Measurements from ENCODE around the gene CHRNE.

CHRNE gene

GRCh38 chr17:4903051-4903818, at the start of gene CHRNE:
TSS of gene CHRNE (minus strand) at chr17:4903098. CDS start at chr17:4903063, 35 bp downstream.
- TF ChIP-seq TAF1 (IDR thresholded peaks at IDR 0.05; ENCODE audit: low read depth) (no peak), TEAD4 (IDR thresholded peaks at IDR 0.05) (0 out of 2 replicates have a peak, but pooled peaks have one; percentile 22), FOXM1 (IDR thresholded peaks at IDR 0.05; ENCODE audit: borderline replicate concordance, low read depth) (no peak), EP300 (IDR thresholded peaks at IDR 0.05; ENCODE audit: borderline replicate concordance) (no peak), MAX (IDR thresholded peaks at IDR 0.05) (0 out of 2 replicates have a peak, but pooled peaks have one; percentile 24), EGR1 (IDR thresholded peaks at IDR 0.05) (no peak), REST (IDR thresholded peaks at IDR 0.05; ENCODE audit: low read depth) (no peak), NFIC (IDR thresholded peaks at IDR 0.05) (no peak; the same call in 1 of the 2 replicates), YY1 (IDR thresholded peaks at IDR 0.05; ENCODE audit: low read depth) (no peak), CEBPB (IDR thresholded peaks at IDR 0.05) (no peak), ZBTB7A (IDR thresholded peaks at IDR 0.05; ENCODE audit: low read depth) (peak; percentile 79), TCF12 (IDR thresholded peaks at IDR 0.05; ENCODE audit: low read depth) (0 out of 2 replicates have a peak, but pooled peaks have one; percentile 25), RAD21 (IDR thresholded peaks at IDR 0.05; ENCODE audit: low read depth) (peak; percentile 68)
- TF ChIP-seq, protein P1, sequence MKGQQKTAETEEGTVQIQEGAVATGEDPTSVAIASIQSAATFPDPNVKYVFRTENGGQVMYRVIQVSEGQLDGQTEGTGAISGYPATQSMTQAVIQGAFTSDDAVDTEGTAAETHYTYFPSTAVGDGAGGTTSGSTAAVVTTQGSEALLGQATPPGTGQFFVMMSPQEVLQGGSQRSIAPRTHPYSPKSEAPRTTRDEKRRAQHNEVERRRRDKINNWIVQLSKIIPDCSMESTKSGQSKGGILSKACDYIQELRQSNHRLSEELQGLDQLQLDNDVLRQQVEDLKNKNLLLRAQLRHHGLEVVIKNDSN (IDR thresholded peaks at IDR 0.05) = peak; percentile 18; the same call in 1 of the 2 replicates

DNA sequence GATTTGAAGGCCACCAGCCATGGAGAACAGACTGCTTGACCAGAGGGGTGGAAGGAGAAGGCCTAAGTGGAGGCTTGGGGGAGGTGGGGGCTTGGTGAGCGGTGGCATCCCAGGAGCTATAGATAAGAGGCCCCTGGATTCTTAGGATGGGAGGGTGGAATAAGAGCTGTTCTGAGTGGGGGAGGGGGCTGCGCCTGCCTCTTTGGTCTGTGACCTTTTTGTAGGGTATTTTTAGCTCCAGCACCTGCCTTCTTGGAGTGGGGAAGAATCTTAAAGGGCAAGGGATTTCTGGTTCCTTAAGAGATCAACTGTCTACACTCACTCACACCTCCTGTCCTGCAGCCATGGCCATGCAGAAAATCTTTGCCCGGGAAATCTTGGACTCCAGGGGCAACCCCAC, 48.6 kb upstream of the CHRNE start:
- TF ChIP-seq TCF12 (IDR thresholded peaks at IDR 0.05; ENCODE audit: low read depth) (no peak), YY1 (IDR thresholded peaks at IDR 0.05; ENCODE audit: low read depth) (no peak), ZBTB7A (IDR thresholded peaks at IDR 0.05; ENCODE audit: low read depth) (no peak), RAD21 (IDR thresholded peaks at IDR 0.05; ENCODE audit: low read depth) (no peak), TAF1 (IDR thresholded peaks at IDR 0.05; ENCODE audit: low read depth) (no peak), NFIC (IDR thresholded peaks at IDR 0.05) (no peak), REST (IDR thresholded peaks at IDR 0.05; ENCODE audit: low read depth) (no peak), TEAD4 (IDR thresholded peaks at IDR 0.05) (no peak), CREB1 (IDR thresholded peaks at IDR 0.05; ENCODE audit: low read depth) (no peak), CEBPB (IDR thresholded peaks at IDR 0.05) (no peak), EGR1 (IDR thresholded peaks at IDR 0.05) (no peak), MAX (IDR thresholded peaks at IDR 0.05) (no peak), FOXM1 (IDR thresholded peaks at IDR 0.05; ENCODE audit: borderline replicate concordance, low read depth) (no peak)
- TF ChIP-seq, protein P1 (IDR thresholded peaks at IDR 0.05) = no peak

DNA sequence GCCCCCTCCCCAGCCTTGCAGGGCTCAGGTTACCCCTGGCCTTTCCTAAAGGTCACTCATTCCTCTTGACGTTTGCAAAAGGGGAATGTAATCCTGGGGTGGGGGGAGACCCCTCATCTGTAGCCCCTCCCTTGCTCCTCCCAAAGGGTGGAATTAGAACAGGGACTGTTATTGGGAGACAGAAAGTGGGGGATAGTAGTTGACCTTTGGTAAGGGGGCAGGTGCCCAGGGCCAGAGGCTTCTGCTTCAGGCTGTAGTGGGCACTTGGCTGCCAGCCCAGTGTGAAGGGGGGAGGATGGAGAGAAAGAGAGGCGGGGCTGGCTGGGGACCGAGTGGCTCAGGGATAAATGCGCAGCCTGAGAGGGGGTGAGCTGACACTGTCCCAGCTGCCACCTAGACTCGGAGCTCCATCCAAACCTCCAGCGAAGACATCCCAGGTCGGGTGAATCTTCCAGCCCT, 47.9 kb upstream of the CHRNE start, which contains the start of gene ENO3:
Gene ENO3 (plus strand): TSS at position 374 of the 459 bp plus-strand sequence. CDS start 711 bp downstream, outside the sequence.
- TF ChIP-seq RAD21 (IDR thresholded peaks at IDR 0.05; ENCODE audit: low read depth) (no peak), ZBTB7A (IDR thresholded peaks at IDR 0.05; ENCODE audit: low read depth) (peak; percentile 3; the same call in 1 of the 2 replicates), NFIC (IDR thresholded peaks at IDR 0.05) (peak; percentile 17; the same call in 1 of the 2 replicates), MAX (IDR thresholded peaks at IDR 0.05) (no peak)

GRCh38 chr17:4950075-4950745, 47.3 kb upstream of the CHRNE start:
- TF ChIP-seq NFIC (IDR thresholded peaks at IDR 0.05) (no peak; the same call in 1 of the 2 replicates), ZBTB7A (IDR thresholded peaks at IDR 0.05; ENCODE audit: low read depth) (peak; percentile 73), TAF1 (IDR thresholded peaks at IDR 0.05; ENCODE audit: low read depth) (peak; percentile 56), TCF12 (IDR thresholded peaks at IDR 0.05; ENCODE audit: low read depth) (peak; percentile 29; the same call in 1 of the 2 replicates)

Measured in Ishikawa (cell line).